PC-3 (cell line): ENCODE data around the gene YPEL1. TPM values are rescaled to one million over a fixed set of nuclear protein-coding genes. Genes with fewer than 3 reads are reported as not detected.

Experiments used
- ATAC-seq: fragments of 200-7000 bp; cut with Tn5 transposase; 2 replicates; pipeline ENCODE4 v1.9.1; 2020; ENCODE audit warnings: mild to moderate bottlenecking, moderate library complexity
- BruUV-seq: library from RNA; stranded (reverse); fragments of 400-500 nt; replicated peaks from 2 replicates; lab custom pipeline; 2021; lab: Mats Ljungman, UMichigan
- CTCF ChIA-PET: fragments of 300-600 bp; sonication (Branson Sonifier 250); formaldehyde crosslinking; loops from one replicate; lab custom pipeline; 2022; ENCODE audit warnings: antibody characterized with exemption; lab: Charles Lee
- POLR2A ChIA-PET: fragments of 300-600 bp; sonication (Branson Sonifier 250); formaldehyde crosslinking; loops from one replicate; lab custom pipeline; 2022; ENCODE audit warnings: antibody characterized with exemption; ENCODE audit not compliant: unreplicated experiment; lab: Charles Lee
- DNase-seq: peaks from one replicate; pipeline ENCODE4 v3.0.0-alpha.2; 2015
- H2AFZ ChIP-seq: fragments of 300-600 bp; sonication (generic); 2 replicates; pipeline ENCODE4 v1.6.0; 2016; ENCODE audit warnings: antibody characterized with exemption, low read length
- H3F3A ChIP-seq: fragments of 300-600 bp; sonication (generic); one replicate; pipeline ENCODE4 v1.6.0; 2017; ENCODE audit warnings: antibody characterized with exemption, low read length, control low read depth, mild to moderate bottlenecking; ENCODE audit not compliant: unreplicated experiment
- H3K27ac ChIP-seq: fragments of 300-600 bp; sonication (generic); 2 replicates; pipeline ENCODE4 v1.5.1; 2016; ENCODE audit warnings: mild to moderate bottlenecking, low read length
- H3K27me3 ChIP-seq: fragments of 300-600 bp; sonication (generic); 2 replicates; pipeline ENCODE4 v1.6.1; 2016; ENCODE audit warnings: low read length, mixed read lengths
- H3K36me3 ChIP-seq: fragments of 300-600 bp; sonication (generic); 2 replicates; pipeline ENCODE4 v1.6.1; 2016; ENCODE audit warnings: low read depth, mixed run types, low read length, mixed read lengths
- H3K4me1 ChIP-seq: fragments of 300-600 bp; sonication (generic); 2 replicates; pipeline ENCODE4 v1.5.1; 2016; ENCODE audit warnings: low read length; ENCODE audit not compliant: insufficient read depth
- H3K4me2 ChIP-seq: fragments of 300-600 bp; sonication (generic); 2 replicates; pipeline ENCODE4 v1.6.0; 2016; ENCODE audit warnings: low read length
- H3K4me3 ChIP-seq: fragments of 300-600 bp; sonication (generic); 2 replicates; pipeline ENCODE4 v1.5.1; 2016; ENCODE audit warnings: mild to moderate bottlenecking, low read length, mixed read lengths
- H3K79me2 ChIP-seq: fragments of 300-600 bp; sonication (generic); 2 replicates; pipeline ENCODE4 v1.6.1; 2017; ENCODE audit warnings: low read length, mixed read lengths
- H3K9ac ChIP-seq: fragments of 300-600 bp; sonication (generic); 2 replicates; pipeline ENCODE4 v1.6.0; 2016; ENCODE audit warnings: mild to moderate bottlenecking, low read length
- H3K9me2 ChIP-seq: fragments of 300-600 bp; sonication (generic); replicated peaks from 2 replicates; pipeline ENCODE4 v1.6.1; 2016; ENCODE audit warnings: mixed run types, low read length, mixed read lengths
- H3K9me3 ChIP-seq: fragments of 300-600 bp; sonication (generic); 2 replicates; pipeline ENCODE4 v1.6.1; 2016; ENCODE audit warnings: low read length, mixed read lengths
- H4K20me1 ChIP-seq: fragments of 300-600 bp; sonication (generic); 2 replicates; pipeline ENCODE4 v1.6.1; 2016; ENCODE audit warnings: low read length, mixed read lengths
- CTCF ChIP-seq: fragments of 300-600 bp; sonication (generic); conservative IDR thresholded peaks from 2 replicates; pipeline ENCODE4 v1.5.1; 2017; ENCODE audit warnings: antibody characterized with exemption, low read depth, mild to moderate bottlenecking, low read length
- EZH2 ChIP-seq: fragments of 300-600 bp; sonication (generic); IDR thresholded peaks from one replicate; pipeline ENCODE4 v1.6.1; 2017; ENCODE audit warnings: antibody characterized with exemption, mild to moderate bottlenecking, low read length; ENCODE audit not compliant: unreplicated experiment
- EZH2phosphoT487 ChIP-seq: fragments of 300-600 bp; sonication (generic); IDR thresholded peaks from 2 replicates; pipeline ENCODE4 v1.6.1; 2018; ENCODE audit warnings: mild to moderate bottlenecking, antibody characterized with exemption, low read length, borderline replicate concordance
- intact Hi-C: fragments of 100-400 bp; cut with micrococcal nuclease; formaldehyde crosslinking; loops from 2 replicates; pipeline ENCODE4 v1.9.0; 2023
- total RNA-seq: library from RNA; depleted of rRNA; stranded (reverse); fragments of >200 nt; gene quantifications from 2 replicates; pipeline ENCODE4 v1.2.3, GENCODE V29; 2014

Gene YPEL1
- total RNA-seq, 1 experiment from 2014 or later, result 3.2 TPM

GRCh38 chr22:21696115-21696514, 39.5 kb downstream of the YPEL1 start:
- Histone ChIP-seq H3K9me3 (no peaks in the 10 kb centered on the region), H3K36me3 (no peaks in the 10 kb centered on the region), H3K79me2 (no peaks in the 10 kb centered on the region), H3K9me2 (no peaks in the 10 kb centered on the region), H3K4me1 (no peaks in the 10 kb centered on the region), H3F3A (no peaks in the 10 kb centered on the region), H3K9ac (no peak overlapping the region), H3K27ac (no peak overlapping the region), H3K4me3 (no peak overlapping the region), H3K27me3 (no peaks in the 10 kb centered on the region), H2AFZ (no peak overlapping the region), H3K4me2 (no peak overlapping the region), H4K20me1 (no peaks in the 10 kb centered on the region)
- DNase-seq, result no peak
- TF ChIP-seq CTCF (no peak), EZH2 (no peak), EZH2phosphoT487 (no peak)
- ChIA-PET POLR2A (no interaction called here), CTCF (no interaction called here)
- intact Hi-C loops, result no loop called here
- ATAC-seq, result no peak
- BruUV-seq, result no TSS peak

- no peak overlapping the region for H2AFZ ChIP-seq
- no peak overlapping the region for H3K27ac ChIP-seq
- no peak overlapping the region for H3K4me3 ChIP-seq
- CTCF ChIA-PET, result no interaction called here
- TF ChIP-seq EZH2phosphoT487, result no peak
- TF ChIP-seq EZH2, result no peak
- TF ChIP-seq CTCF, result no peak
- DNase-seq, result no peak
- H4K20me1 ChIP-seq, result no peaks in the 10 kb centered on the region
- intact Hi-C loops, result no loop called here
- H3K9ac ChIP-seq, result no peak overlapping the region
- H3F3A ChIP-seq, result no peaks in the 10 kb centered on the region
- H3K4me2 ChIP-seq, result no peak overlapping the region
- H3K4me1 ChIP-seq, result no peaks in the 10 kb centered on the region
- POLR2A ChIA-PET, result no interaction called here
- no peaks in the 10 kb centered on the region for H3K36me3 ChIP-seq
- no peaks in the 10 kb centered on the region for H3K9me3 ChIP-seq
- no TSS peak for BruUV-seq
- no peaks in the 10 kb centered on the region for H3K27me3 ChIP-seq
- no peaks in the 10 kb centered on the region for H3K79me2 ChIP-seq
- no peak for ATAC-seq
- H3K9me2 ChIP-seq, result no peaks in the 10 kb centered on the region
Observed at GRCh38 chr22:21695430-21696085, 40.0 kb downstream of the YPEL1 start.

GRCh38 chr22:21694795-21695429, 40.7 kb downstream of the YPEL1 start:
- no peak for DNase-seq

More at GRCh38 chr22:21694795-21695429, 40.7 kb downstream of the YPEL1 start:
- Histone ChIP-seq H3F3A (no peaks in the 10 kb centered on the region), H3K9me2 (no peaks in the 10 kb centered on the region), H3K36me3 (no peaks in the 10 kb centered on the region), H3K9ac (no peak overlapping the region), H3K27ac (no peak overlapping the region), H2AFZ (no peak overlapping the region), H3K27me3 (no peaks in the 10 kb centered on the region), H3K79me2 (no peaks in the 10 kb centered on the region), H4K20me1 (no peaks in the 10 kb centered on the region), H3K9me3 (no peaks in the 10 kb centered on the region), H3K4me2 (no peak overlapping the region), H3K4me1 (no peaks in the 10 kb centered on the region), H3K4me3 (no peak overlapping the region)
- ChIA-PET CTCF (no interaction called here), POLR2A (no interaction called here)
- no peak for ATAC-seq
- no TSS peak for BruUV-seq
- TF ChIP-seq EZH2 (no peak), EZH2phosphoT487 (no peak), CTCF (no peak)
- intact Hi-C loops, result no loop called here
